Thoracic aorta (tissue), 2 donors: ENCODE results near the gene DES. TPM values are rescaled to one million over a fixed set of nuclear protein-coding genes. Genes with fewer than 3 reads are reported as not detected.

Experiments
- ATAC-seq: fragments of 150-250 bp; one replicate; pipeline ENCODE4 v1.8.0; 2017; ENCODE audit warnings: low read depth; ENCODE audit not compliant: insufficient number of reproducible peaks, low FRiP score
- DNase-seq: peaks from one replicate; pipeline ENCODE4 v3.0.0-alpha.2; 2020; ENCODE audit warnings: low spot score
- H3K27ac ChIP-seq, 2 donors: fragments of 200-600 bp; sonication (generic); 1 replicate in 1 of 2; 2 replicates in 1 of 2; pipeline ENCODE4 v1.5.1; 2016; ENCODE audit warnings: mild to moderate bottlenecking in 2 of 2, moderate library complexity in 2 of 2
- H3K27me3 ChIP-seq: fragments of 200-600 bp; sonication (generic); replicated peaks from 2 replicates; pipeline ENCODE4 v1.6.0; 2016; ENCODE audit warnings: mild to moderate bottlenecking; ENCODE audit not compliant: insufficient read depth
- H3K36me3 ChIP-seq: fragments of 200-600 bp; sonication (generic); one replicate; pipeline ENCODE4 v1.5.1; 2016
- H3K4me1 ChIP-seq, 2 donors: fragments of 200-600 bp; sonication (generic); 1 replicate in 1 of 2; 2 replicates in 1 of 2; pipeline versions ENCODE4 v1.5.1 to v1.6.0; 2016; ENCODE audit warnings: low read depth in 2 of 2, mild to moderate bottlenecking in 1 of 2; ENCODE audit not compliant: control insufficient read depth in 1 of 2
- H3K4me3 ChIP-seq: fragments of 200-600 bp; sonication (generic); 2 replicates; pipeline ENCODE4 v1.5.1; 2016; ENCODE audit warnings: mild to moderate bottlenecking
- H3K9me3 ChIP-seq: fragments of 200-600 bp; sonication (generic); 2 replicates; pipeline ENCODE4 v1.5.1; 2016
- total RNA-seq, 2 donors: library from RNA; depleted of rRNA; stranded (reverse); fragments of >200 nt; gene quantifications; one replicate each; pipeline versions ENCODE4 v1.1.0 to v1.2.3, GENCODE V29; 2016
- TF ChIP-seq, protein P1 (sequence below): fragments of 200-600 bp; sonication (generic); IDR thresholded peaks from one replicate; pipeline ENCODE4 v1.5.1; 2019; ENCODE audit warnings: antibody characterized with exemption

DES gene
- total RNA-seq, 2 donors from 2014 or later = 146 to 302 TPM

DNA sequence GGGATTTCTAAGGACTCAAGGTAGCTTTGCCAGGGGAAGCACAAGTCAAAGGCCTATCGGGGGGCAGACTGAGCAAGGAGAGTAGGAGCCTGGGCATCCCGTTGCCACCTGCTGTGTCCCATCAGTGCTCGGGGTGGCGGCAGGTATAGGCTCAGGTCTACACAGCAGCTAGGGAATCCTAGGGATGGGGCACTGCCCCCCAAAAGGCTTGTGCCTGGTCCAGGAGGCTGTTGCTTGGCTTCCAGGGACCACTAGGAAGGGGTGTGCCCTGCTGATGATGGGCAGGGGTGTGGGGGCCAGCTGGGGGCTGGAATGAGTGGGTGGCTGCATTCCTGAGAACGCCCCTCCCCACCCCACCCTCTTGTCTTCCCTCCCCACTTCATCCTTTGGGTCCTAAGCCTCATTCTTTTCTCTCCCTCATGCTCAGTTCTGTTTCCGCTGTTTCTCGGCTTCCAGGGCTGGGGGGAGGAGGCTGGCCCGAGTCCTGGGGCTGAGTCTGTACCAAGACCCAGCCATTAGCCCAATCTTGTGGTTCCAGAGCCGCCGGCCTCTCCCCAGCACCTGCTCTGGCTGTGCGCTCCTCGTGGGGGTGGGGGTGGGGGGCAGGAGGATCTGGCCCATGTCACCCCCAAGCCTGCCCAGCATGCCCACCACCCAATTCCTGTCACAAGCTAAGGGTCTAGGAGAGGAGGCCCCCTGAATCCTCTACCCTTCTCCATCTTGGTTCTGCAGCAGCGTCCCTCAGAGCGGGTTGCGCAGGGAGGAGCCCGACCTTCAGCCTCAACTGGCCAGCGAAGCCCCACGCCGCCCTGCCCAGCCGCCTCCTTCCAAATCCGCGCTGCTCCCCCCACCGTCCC, 29.3 kb downstream of the DES start:
- H3K4me1 ChIP-seq = peaks cover 49 to 95% of the 10 kb centered on the region in 2 donors
- TF ChIP-seq, protein P1, sequence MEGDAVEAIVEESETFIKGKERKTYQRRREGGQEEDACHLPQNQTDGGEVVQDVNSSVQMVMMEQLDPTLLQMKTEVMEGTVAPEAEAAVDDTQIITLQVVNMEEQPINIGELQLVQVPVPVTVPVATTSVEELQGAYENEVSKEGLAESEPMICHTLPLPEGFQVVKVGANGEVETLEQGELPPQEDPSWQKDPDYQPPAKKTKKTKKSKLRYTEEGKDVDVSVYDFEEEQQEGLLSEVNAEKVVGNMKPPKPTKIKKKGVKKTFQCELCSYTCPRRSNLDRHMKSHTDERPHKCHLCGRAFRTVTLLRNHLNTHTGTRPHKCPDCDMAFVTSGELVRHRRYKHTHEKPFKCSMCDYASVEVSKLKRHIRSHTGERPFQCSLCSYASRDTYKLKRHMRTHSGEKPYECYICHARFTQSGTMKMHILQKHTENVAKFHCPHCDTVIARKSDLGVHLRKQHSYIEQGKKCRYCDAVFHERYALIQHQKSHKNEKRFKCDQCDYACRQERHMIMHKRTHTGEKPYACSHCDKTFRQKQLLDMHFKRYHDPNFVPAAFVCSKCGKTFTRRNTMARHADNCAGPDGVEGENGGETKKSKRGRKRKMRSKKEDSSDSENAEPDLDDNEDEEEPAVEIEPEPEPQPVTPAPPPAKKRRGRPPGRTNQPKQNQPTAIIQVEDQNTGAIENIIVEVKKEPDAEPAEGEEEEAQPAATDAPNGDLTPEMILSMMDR = no peak
- H3K36me3 ChIP-seq = peaks cover 36% of the 10 kb centered on the region
- no peaks in the 10 kb centered on the region for H3K9me3 ChIP-seq
- H3K4me3 ChIP-seq = peak overlapping the region; percentile 79
- ATAC-seq (peak; percentile 24), DNase-seq (no peak)
- H3K27me3 ChIP-seq = no peaks in the 10 kb centered on the region
- peak overlapping the region; percentile 99 for H3K27ac ChIP-seq

DNA sequence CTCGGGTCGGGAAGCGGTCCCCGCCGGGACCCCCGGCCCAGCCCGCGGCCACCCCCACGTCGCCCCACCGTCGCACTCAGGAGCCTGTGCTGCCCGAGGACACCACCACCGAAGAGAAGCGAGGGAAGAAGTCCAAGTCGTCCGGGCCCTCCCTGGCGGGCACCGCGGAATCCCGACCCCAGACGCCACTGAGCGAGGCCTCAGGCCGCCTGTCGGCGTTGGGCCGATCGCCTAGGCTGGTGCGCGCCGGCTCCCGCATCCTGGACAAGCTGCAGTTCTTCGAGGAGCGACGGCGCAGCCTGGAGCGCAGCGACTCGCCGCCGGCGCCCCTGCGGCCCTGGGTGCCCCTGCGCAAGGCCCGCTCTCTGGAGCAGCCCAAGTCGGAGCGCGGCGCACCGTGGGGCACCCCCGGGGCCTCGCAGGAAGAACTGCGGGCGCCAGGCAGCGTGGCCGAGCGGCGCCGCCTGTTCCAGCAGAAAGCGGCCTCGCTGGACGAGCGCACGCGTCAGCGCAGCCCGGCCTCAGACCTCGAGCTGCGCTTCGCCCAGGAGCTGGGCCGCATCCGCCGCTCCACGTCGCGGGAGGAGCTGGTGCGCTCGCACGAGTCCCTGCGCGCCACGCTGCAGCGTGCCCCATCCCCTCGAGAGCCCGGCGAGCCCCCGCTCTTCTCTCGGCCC, 30.1 kb downstream of the DES start:
- Histone ChIP-seq H3K4me1 (peaks cover 50 to 95% of the 10 kb centered on the region in 2 donors), H3K27me3 (no peaks in the 10 kb centered on the region), H3K4me3 (peak overlapping the region; percentile 79), H3K9me3 (no peaks in the 10 kb centered on the region), H3K36me3 (peaks cover 34% of the 10 kb centered on the region), H3K27ac (peak overlapping the region; percentile 99)
- DNase-seq (no peak), ATAC-seq (no peak)
- TF ChIP-seq, protein P1 = no peak

DNA sequence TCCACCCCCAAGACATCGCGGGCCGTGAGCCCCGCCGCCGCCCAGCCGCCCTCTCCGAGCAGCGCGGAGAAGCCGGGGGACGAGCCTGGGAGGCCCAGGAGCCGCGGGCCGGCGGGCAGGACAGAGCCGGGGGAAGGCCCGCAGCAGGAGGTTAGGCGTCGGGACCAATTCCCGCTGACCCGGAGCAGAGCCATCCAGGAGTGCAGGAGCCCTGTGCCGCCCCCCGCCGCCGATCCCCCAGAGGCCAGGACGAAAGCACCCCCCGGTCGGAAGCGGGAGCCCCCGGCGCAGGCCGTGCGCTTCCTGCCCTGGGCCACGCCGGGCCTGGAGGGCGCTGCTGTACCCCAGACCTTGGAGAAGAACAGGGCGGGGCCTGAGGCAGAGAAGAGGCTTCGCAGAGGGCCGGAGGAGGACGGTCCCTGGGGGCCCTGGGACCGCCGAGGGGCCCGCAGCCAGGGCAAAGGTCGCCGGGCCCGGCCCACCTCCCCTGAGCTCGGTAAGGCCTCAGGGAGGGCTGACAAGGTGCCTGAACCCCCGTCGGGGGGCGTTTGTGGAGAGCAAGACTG, 30.7 kb downstream of the DES start:
- no peak for ATAC-seq
- Histone ChIP-seq H3K36me3 (peaks cover 33% of the 10 kb centered on the region), H3K9me3 (no peaks in the 10 kb centered on the region), H3K4me3 (peak overlapping the region; percentile 79), H3K27ac (peak overlapping the region; percentile 99), H3K4me1 (peaks cover 52 to 95% of the 10 kb centered on the region in 2 donors), H3K27me3 (no peaks in the 10 kb centered on the region)
- TF ChIP-seq, protein P1 = no peak
- DNase-seq = no peak

DNA sequence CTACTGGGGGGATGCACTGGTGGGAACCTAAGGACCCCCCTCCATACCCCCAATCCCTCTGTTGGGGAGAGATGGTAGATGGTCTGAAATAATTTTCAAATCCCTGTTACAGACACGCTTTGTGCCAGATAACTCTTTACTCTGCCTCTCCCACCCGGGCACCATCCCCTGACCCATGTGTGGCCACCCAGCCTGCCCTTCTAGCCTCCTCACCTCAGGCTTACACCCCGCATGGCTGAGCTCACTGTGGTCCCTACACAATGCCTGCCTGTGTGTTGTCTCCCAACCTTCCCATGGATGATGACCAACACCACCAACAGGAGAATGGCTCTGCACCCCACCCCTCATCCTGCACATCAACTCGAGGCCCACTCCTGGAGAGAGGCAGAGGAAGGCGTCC, 31.4 kb downstream of the DES start:
- Histone ChIP-seq H3K4me3 (peak overlapping the region; percentile 79), H3K9me3 (no peaks in the 10 kb centered on the region), H3K27ac (peak overlapping the region; percentile 99), H3K36me3 (peaks cover 33% of the 10 kb centered on the region), H3K27me3 (no peaks in the 10 kb centered on the region), H3K4me1 (peaks cover 58 to 95% of the 10 kb centered on the region in 2 donors)
- ATAC-seq (no peak), DNase-seq (no peak)
- TF ChIP-seq, protein P1 = no peak
